GM21786 (cell line): Measurements from ENCODE around the gene LONP2.

Source experiments
- ATAC-seq: cut with Tn5 transposase; IDR thresholded peaks from one replicate; pipeline ENCODE4 v1.9.1; 2021; ENCODE audit not compliant: unreplicated experiment

Gene LONP2, protein sequence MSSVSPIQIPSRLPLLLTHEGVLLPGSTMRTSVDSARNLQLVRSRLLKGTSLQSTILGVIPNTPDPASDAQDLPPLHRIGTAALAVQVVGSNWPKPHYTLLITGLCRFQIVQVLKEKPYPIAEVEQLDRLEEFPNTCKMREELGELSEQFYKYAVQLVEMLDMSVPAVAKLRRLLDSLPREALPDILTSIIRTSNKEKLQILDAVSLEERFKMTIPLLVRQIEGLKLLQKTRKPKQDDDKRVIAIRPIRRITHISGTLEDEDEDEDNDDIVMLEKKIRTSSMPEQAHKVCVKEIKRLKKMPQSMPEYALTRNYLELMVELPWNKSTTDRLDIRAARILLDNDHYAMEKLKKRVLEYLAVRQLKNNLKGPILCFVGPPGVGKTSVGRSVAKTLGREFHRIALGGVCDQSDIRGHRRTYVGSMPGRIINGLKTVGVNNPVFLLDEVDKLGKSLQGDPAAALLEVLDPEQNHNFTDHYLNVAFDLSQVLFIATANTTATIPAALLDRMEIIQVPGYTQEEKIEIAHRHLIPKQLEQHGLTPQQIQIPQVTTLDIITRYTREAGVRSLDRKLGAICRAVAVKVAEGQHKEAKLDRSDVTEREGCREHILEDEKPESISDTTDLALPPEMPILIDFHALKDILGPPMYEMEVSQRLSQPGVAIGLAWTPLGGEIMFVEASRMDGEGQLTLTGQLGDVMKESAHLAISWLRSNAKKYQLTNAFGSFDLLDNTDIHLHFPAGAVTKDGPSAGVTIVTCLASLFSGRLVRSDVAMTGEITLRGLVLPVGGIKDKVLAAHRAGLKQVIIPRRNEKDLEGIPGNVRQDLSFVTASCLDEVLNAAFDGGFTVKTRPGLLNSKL

DNA sequence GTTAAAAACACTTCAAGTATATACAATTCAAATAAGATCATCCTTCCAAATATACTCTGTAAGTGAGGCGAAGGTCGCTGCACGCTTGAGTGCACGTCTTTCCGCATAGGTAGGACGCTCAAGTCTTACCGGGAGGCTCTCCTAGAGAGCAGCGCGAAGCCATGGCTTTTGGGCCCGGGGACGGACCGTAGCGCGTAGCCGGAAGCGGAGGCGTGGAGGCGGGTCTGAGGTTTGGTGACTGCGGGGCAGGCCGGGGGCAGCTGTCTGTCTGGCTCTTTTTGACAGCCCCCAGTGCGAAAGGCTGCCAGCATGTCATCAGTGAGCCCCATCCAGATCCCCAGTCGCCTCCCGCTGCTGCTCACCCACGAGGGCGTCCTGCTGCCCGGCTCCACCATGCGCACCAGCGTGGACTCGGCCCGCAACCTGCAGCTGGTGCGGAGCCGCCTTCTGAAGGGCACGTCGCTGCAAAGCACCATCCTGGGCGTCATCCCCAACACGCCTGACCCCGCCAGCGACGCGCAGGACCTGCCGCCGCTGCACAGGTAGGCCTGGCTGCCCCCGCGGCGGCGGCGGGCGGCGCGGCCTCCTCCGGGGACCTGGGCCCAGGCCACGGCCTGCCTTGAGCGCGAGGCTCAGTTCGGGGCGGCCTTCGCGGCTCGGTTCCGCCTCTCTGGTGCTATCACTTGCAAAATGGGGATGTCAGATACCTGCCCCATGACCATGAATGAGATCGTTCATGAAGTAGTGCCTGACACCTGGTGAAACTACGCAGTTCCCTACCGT, at the start of gene LONP2:
Gene LONP2 (plus strand): TSS at position 221 of the 783 bp plus-strand sequence. CDS start 89 bp downstream, at position 310.
- ATAC-seq = peak; percentile 99

DNA sequence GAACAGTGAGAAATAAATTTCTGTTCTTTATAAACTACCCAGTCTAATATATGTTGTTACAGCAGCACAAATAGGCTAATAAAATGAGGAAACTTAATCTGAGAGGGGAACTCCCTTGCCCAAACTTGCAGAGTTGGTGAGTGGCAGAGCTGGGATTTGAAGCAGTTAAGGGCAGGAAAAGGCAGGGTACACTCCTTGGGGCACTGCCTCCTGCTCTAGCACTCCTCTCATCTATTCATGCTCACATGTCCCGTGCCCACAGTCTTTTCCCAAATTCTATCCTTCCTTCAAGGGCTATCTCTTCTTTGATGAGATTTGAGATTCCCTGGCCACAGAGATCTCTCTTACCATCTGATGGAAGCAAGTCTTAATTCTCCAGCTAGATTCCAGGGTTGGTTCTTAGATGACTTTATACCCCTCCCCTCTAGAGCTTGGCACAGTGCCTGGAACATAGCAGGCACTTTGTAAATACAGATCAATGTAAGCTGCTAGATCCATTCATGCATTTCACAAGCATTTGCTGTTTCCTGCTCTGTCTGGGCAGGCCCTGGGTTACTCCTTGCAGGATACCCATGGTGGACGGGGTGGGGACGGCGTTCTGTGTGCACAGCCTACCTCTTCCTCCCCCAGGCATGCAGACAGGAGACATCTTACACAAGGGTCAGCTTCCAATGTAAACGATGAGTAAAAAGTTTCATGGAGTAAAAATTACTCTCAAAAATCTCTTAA, 49.1 kb upstream of the LONP2 start:
- ATAC-seq = no peak

DNA sequence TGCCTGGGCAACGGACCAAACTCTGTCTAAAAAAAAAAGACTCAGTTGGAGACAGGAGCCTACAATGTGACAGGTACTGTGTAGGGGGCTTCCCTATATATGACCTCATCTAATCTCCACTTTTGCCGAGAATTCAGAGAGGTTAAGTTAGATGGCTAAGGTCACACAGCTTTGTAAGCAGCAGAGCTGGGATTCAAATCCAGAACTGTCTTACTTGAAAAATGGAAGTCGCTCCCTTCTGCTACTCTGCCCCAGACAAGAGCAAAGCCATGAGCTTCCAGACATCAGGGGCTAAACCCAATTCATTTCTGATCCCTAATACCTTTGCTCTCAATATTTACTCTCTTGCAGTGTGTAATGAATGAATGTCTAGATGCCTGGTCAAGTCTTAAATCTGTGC, 46.8 kb upstream of the LONP2 start:
- ATAC-seq = no peak

DNA sequence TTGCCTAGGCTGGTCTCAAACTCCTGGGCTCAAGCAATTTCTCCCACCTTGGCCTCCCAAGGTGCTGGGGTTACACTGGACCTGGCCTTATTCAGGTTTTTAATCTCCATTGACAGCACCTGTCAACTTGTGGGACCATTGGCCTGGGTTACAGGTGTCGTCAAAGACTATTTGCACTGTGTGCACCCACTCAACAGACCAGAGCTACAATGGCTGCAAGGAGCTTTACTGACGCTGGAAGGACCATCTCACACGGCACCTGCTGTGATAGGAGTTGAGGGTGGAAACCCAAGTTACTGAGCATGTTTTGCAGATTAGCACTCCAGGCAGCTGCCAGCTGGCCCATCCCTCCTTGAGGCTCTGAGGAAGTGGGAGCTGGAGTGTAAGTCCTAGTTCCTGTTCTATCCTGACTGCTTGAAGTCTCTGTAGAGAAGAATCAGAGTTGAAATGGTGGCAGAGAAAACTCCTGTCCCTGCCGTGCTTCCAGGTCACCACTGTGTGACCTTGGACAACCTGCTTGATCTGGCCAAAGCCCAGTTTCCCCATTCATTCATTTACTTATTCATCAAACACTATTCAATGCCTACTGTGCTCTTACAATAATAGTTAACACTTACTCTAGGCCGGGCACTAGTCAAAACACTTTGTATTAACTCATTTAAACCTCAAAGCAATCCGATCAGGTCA, 42.4 kb upstream of the LONP2 start:
- no peak for ATAC-seq

DNA sequence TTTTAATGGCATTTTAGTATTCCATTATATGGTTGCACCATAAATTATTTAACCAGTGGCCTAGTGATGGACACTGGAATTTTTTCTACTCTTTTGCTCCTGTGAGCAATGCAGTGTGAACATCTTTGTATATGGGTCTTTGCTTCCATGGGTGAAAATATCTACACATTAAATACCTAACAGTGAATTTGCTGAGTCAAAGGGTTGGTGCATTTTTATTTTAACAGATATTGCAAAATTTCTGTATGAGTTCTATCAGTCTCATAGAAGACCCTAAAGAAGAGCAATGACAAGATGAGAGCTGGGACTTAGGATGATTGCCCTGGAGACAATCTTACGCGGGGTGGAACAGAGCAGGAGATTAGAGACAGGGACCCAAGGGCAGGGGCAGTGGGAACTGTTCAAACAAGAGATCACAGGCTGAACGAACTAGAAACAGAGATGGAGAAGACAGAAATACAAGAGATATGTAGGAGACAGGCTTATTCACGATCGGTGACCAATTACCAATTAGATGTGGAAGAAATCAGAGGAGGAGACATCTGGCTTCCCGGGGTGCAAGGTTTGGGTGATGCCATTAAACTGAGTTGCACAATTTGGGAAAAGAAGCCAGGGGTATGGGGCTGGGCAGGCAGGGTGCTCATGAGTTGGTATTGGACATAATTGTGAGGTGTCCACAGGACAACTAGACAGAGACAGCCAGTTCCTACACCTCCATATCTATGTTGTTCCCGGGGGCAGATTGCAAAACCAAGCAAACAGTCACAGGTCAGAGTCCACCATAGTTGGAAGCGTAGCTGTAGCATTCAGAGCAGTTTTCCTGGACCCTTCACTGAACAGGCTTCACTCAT, 39.9 kb upstream of the LONP2 start:
- ATAC-seq = no peak

DNA sequence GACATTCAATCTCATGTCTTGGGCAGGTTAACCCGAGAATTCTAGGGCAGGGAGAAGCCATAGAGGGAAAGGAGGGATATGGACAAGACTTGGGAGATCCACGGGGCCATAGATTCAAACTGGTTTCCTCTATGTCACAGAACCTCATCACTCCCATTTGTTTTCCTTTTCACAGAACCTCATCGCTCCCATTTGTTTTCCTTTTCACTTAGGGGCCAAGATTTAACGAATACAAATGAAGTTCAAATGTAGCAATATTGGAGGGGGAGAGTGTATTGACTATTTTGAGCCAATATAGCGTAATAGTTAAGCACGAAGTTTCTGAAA, 39.3 kb upstream of the LONP2 start:
- no peak for ATAC-seq

DNA sequence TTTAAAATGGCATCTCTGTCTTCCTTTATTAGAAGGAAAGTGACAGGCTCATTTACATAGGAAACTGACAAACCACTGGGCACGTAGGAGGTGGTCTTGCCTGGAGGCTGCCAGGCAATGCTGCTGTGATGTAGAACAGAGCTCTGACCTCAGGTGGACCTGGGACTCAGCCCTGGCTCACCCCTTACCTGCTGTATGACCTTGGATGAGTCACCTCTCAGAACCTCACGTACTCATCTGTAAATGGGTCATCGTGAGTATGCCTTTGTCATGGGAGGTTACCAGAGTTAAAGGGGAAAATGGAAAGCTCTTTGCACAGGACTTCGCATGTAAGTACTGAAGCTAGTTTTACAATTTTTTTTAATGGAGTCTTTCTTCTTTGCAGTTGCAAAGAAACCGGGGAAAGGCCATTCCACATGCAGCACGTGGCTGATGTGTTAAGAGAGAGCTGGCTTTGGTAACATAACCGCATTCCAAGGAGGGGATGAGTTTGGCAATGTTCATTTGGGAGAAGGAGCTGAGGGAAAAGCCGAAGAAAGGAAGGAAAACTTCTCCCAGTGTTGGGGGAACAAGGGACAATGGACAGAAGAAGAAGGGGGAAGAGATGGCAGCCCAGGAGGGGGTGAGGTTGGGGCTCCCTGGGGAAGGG, 37.4 kb upstream of the LONP2 start:
- no peak for ATAC-seq

DNA sequence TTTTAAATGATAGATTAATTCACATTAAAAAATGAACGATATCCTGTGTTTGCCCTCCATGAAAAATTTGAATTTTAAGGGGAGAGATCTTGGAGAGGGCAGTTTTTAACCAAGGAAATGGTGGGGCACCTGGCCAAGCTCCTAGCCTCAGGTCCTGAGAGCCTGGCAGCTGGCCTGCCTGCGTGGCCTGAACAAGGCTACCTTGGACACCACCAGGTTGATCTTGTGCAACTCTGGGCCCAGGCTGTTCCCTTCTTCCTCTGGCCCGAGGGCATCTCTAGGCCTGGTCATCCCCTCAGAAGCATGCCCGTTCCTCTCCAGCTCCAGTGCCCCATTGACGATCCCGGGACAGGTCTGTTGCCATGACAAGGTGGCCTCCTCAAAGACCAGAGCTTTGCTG, 33.4 kb upstream of the LONP2 start:
- no peak for ATAC-seq

DNA sequence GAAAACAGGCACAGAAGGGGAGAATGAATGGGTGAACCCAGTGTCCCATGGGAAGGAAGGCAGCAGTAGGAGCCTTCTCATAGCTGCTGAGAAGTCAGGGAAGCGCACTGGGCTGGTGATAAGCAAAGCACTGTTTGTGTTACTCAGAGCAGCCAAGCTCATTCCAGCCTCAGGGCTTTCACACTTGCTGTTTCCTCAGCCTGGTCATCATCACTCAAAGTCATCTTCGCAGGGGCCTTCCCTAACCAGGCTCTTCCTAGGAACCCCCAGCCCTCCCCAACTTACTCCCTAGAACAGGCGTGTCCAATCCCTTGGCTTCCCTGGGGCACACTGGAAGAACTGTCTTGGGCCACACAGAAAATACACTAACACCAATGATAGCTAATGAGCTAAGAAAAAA, 32.1 kb upstream of the LONP2 start:
- no peak for ATAC-seq

DNA sequence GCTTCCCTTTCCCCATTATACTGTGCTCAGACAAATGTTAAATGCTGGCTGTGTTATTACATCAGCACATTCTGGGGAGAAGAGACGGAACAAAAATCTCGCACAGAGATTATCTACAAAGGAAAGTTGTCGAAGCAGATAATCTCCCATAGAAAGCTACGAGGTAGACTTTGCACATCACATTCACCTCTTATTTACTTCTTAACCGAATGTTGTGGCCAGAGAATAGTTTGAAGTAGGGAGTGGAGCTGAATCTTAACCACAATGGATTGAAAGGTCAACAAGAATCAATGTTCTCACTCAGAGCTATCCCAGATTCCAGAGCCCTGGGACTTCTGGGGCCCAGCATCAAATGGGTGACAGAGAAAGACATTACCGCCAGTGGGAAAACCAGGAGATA, 28.4 kb upstream of the LONP2 start:
- ATAC-seq = no peak

DNA sequence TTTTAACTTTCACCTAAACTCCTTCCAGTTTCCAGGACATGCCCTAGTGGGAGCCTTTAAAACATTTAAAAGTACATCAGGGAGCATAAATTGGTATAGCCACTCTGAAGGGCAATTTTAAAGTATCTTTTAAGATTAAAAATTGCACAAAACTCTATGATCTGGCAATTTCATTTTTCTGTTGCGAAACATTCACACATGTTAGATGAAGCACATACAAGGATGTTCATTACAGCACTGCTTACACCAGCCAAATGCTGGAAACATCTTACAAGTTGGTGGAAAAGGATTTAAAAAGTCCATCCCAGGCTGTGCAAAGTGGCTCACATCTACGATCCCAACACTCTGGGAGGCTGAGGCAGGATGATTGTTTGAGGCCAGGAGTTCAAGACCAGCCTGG, 26.4 kb upstream of the LONP2 start:
- no peak for ATAC-seq

DNA sequence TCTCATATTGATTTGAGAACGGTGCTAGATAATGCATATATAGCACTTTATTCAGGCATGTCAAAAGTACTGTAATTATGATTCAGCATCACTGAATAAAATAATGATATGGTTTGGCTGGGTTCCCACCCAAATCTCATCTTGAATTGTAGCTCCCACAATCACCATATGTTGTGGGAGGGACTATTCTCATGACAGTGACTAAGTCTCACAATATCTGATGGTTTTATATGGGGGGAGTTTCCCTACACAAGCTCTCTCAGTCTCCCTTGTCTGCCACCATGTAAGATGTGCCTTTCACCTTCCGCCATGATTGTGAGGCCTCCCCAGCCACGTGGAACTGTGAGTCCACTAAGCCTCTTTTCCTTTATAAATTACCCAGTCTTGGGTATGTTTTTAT, 25.6 kb upstream of the LONP2 start:
- no peak for ATAC-seq

DNA sequence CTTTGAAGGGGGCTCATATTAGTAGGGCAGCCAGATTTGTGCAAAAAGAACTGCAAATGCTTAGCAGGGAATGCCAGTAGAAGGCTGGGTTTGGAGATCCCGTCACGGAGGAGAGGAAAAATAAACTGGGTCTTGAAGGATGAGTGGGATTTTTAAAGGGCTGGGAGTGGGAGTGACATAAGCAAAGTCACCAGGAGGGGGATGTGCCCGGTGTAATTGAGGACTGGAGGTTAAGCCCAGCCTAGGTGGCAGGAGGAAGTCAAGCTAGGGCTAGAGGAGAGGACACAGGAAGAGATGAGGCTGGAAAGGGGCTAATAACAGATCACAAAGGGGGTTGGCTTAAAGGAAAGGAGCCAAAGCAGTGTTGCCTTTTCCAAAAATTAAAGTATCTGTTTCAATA, 23.2 kb upstream of the LONP2 start:
- ATAC-seq = no peak

DNA sequence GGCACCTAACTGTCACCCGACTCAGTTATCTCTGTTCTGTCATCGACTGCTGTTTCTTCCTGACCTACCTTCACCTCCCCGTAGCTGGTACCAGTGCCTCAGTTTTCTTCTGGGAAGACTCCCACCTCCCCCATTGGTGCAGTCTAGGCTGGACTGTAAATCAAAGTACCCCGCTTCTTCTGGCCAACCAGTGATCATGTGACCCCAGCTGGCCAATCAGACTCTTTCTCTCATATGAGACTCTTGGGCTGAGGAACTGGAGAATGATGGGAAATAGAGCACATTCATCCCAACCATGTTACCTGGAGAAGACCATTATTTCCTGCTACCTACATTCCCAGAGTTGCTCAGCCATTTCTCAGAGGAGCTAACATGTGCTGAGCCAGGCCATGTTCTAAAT, 20.6 kb upstream of the LONP2 start:
- ATAC-seq = no peak

DNA sequence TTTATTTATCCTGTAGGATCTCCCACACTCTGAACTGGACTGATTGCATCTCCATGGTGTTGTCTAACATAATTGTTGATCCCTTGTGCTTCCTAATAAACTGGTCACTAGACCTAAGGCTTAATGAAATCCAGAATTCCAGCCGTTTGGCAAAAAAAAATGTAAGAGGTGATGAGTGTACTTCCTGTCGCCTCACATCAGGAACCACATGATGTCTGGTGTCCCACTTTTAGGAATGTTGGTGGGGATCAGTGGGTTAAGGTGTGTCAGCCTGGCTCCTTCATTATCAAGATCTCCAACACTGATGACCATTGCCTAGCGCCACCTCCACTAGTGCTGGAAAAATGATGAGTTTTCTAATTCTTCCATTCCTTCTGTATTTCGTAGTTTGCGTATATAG, 18.6 kb upstream of the LONP2 start:
- ATAC-seq = no peak

DNA sequence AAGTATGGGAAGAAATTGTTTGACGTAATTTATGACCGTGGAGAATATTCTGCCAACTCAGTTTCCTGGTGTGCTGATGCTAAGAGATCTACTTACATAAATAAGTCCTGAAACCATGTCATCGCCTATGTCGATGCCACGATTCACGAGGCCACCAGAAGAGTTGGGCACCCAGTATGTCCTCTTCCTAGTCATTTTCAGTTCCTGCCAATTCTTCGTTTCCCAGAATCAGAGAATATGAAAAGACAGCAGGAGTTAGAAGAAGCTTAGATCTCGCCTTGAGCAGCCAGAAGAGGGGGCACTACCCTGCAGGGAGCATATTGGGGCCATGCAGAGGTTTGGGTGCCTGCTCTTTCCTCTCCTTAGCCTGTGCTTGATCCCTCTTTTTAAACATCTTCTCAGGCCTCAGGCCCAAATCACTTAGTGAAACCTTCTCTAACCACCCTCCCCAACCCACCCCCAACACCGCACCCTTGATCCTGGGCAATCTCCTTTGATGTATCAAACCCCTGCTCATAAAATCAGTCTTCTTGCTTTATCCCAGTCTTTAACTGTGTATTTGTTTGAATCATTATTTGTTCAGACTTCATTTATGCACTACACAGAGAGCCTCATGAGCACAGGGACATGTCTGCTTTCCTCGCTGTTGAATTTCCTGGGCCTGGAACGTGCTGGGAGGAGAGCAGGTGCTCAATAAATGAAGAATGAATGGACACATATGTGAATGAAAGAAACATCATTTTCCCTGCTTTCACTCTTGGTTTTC, 12.2 kb upstream of the LONP2 start:
- ATAC-seq = peak; percentile 82

DNA sequence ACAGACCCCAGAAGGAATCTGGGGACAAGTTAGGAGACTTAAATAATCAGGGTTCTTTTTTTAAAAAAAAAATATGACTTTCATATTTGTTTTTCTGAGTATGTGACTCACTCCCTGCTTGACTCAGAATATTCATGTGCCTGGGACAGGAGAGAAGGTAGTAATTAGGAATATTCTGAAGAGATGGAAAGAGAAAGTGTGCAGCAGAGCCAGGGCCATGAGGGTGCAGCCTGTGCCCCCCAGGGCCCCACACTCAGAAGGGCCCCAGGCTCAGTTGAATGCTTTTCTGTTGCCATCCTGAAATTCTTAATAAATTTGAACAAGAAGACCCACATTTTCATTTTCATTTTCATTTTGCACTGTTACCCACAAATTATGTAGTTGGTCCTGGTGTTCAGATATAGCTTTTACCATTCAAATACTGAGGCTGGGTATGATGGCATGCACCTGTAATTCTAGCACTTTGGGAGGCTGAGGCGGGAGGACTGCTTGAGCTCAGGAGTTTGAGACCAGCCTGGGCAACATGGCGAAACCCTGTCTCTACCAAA, 11.5 kb upstream of the LONP2 start:
- ATAC-seq = no peak

DNA sequence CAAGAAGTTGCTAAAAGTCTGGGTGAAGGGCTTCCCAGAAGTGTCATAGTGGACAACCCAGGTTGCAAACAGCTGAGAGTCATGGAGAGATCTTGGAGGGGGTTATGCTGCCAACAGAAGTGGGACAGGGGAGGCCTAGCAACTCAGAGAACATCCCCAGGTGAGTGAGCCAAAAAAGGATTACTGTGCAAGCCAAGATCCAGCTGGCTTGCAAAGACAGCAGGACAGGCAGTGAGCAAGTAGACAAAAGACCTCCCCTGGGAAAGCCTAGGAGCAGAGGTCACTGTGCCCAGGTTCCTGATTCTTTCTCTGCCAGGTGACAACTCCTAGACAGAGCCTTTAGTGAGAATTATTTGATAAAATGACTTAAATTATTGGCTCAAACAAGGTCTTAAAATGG, 9.5 kb upstream of the LONP2 start:
- ATAC-seq = no peak
